ENCODE data around the gene ZBTB7C. TPM values are rescaled to one million over a fixed set of nuclear protein-coding genes. Genes with fewer than 3 reads are reported as not detected.

Gene ZBTB7C
- total RNA-seq, 1 experiment from 2014 or later = 0.33 TPM

DNA sequence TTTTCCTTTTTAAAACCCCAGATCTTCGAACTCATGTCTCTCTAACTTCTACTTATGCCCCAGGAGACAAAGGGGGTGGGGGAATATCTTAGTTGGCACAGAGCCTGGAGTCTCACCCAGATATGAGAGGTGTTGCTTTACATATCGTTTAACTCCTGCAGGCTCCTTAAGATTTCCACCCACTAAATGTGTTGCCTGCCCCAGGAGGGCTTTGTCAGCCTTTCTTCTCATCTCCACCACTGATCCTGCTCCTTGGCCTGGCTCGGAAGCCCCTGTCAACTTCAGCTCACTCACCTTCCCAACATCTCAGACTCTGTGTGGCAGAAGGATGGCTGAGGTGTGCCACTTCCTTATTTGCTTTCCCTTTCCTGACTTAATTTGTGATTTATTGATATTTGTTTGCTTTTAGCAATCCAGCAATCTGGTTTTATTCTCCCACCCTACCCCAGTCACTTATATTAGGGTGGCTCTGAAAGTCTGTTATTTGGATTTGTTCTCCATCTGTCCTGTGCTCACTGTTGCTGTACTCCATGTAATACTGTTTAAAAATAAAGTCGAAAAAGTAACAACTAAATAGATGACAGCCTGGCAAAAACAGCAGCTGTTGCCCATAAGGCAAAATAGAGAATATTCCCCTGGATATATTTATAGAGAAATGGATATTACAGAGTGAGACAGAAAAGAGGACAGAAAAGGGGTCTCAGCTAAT is 200.6 kb downstream of the ZBTB7C start:
- H3K4ac ChIP-seq (ENCODE audit: low read depth, low read length) = no peak overlapping the region
- H3K27me3 ChIP-seq (ENCODE audit: insufficient read depth, low read length) = no peaks in the 10 kb centered on the region
- H3K79me1 ChIP-seq (ENCODE audit: insufficient read depth, low read depth, low read length, poor library complexity, severe bottlenecking) = no peaks in the 10 kb centered on the region
- Mint-ChIP-seq H3K27me3 (ENCODE audit: low read depth) (peaks cover 18% of the 10 kb centered on the region), H3K36me3 (ENCODE audit: insufficient read depth in 1 of 3, low read depth in 3 of 3) (peaks cover 5 to 15% (median 5%) of the 10 kb centered on the region in 3 experiments; a peak in 5 of 7 replicates), H3K27ac (no peak overlapping the region), H3K4me1 (peaks cover 6 to 10% of the 10 kb centered on the region in 2 experiments), H3K9me3 (peaks cover 23 to 24% of the 10 kb centered on the region in 2 experiments), H3K4me3 (no peak overlapping the region)
- no peak overlapping the region for H3K56ac ChIP-seq (ENCODE audit: insufficient read length, low read depth, low read length)
- H2BK12ac ChIP-seq (ENCODE audit: insufficient read length, low read depth, low read length) = no peak overlapping the region
- no peaks in the 10 kb centered on the region for H3K79me2 ChIP-seq (ENCODE audit: insufficient read depth, low read length)
- no peak overlapping the region for H3K18ac ChIP-seq (ENCODE audit: insufficient read length, low read depth, low read length)
- no peaks in the 10 kb centered on the region for H4K20me1 ChIP-seq (ENCODE audit: control insufficient read depth, insufficient read depth, insufficient read length)
- no peak overlapping the region for H2AK5ac ChIP-seq (ENCODE audit: insufficient read length, low read length)
- H3K4me2 ChIP-seq (ENCODE audit: insufficient read depth, insufficient read length, low read length) = no peak overlapping the region
- no peak overlapping the region for H3T11ph ChIP-seq (ENCODE audit: low read length)
- no peaks in the 10 kb centered on the region for H3K9me3 ChIP-seq (ENCODE audit: control insufficient read depth, low read depth, low read length)
- H3K27ac ChIP-seq (ENCODE audit: insufficient read length, low read depth, low read length) = no peak overlapping the region
- no peak overlapping the region for H2BK120ac ChIP-seq (ENCODE audit: low read depth, low read length, poor library complexity, severe bottlenecking)
- H4K91ac ChIP-seq (ENCODE audit: insufficient read length, low read depth, low read length) = no peak overlapping the region
- no peak overlapping the region for H3K14ac ChIP-seq (ENCODE audit: insufficient read depth, low read length)
- H2BK15ac ChIP-seq (ENCODE audit: low read depth, low read length) = no peak overlapping the region
- no peaks in the 10 kb centered on the region for H3K4me1 ChIP-seq (ENCODE audit: insufficient read depth, low read length)
- no peak for DNase-seq
- no peak overlapping the region for H2BK5ac ChIP-seq (ENCODE audit: insufficient read length, low read length)
- TF ChIP-seq, protein P1, sequence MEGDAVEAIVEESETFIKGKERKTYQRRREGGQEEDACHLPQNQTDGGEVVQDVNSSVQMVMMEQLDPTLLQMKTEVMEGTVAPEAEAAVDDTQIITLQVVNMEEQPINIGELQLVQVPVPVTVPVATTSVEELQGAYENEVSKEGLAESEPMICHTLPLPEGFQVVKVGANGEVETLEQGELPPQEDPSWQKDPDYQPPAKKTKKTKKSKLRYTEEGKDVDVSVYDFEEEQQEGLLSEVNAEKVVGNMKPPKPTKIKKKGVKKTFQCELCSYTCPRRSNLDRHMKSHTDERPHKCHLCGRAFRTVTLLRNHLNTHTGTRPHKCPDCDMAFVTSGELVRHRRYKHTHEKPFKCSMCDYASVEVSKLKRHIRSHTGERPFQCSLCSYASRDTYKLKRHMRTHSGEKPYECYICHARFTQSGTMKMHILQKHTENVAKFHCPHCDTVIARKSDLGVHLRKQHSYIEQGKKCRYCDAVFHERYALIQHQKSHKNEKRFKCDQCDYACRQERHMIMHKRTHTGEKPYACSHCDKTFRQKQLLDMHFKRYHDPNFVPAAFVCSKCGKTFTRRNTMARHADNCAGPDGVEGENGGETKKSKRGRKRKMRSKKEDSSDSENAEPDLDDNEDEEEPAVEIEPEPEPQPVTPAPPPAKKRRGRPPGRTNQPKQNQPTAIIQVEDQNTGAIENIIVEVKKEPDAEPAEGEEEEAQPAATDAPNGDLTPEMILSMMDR (conservative IDR thresholded peaks at IDR 0.05) = no peak
- WGBS (ENCODE audit: extremely low coverage, insufficient read length, low lambda C conversion rate) = no CpG with 5 or more reads among the region's 4 CpGs
- H2BK20ac ChIP-seq (ENCODE audit: low read depth, low read length, poor library complexity, severe bottlenecking) = no peak overlapping the region
- H3K23me2 ChIP-seq (ENCODE audit: insufficient read length, low read depth, low read length, poor library complexity, severe bottlenecking) = no peaks in the 10 kb centered on the region
- no peak overlapping the region for H4K5ac ChIP-seq (ENCODE audit: insufficient read length, low read depth, low read length)
- no peak overlapping the region for H4K8ac ChIP-seq (replicated peaks; ENCODE audit: insufficient read length, low read depth, low read length)
- H2AFZ ChIP-seq (ENCODE audit: low read length) = no peak overlapping the region
- no peak overlapping the region for H3K9ac ChIP-seq (ENCODE audit: extremely low read depth, insufficient read length, low read length)
- no peak overlapping the region for H3K23ac ChIP-seq (ENCODE audit: insufficient read length, low read depth, low read length)

All from H9 (cell line).